HL-60 (cell line): ENCODE measurements around the gene MAP2K6.

ENCODE experiments used
- GABPA ChIP-seq: IDR thresholded peaks from 2 replicates; pipeline ENCODE4 v1.6.1; 2012; ENCODE audit warnings: low read depth
- POLR2AphosphoS5 ChIP-seq: IDR thresholded peaks from 2 replicates; pipeline ENCODE4 v1.6.1; 2012; ENCODE audit warnings: low read depth
- REST ChIP-seq: IDR thresholded peaks from 2 replicates; pipeline ENCODE4 v1.6.1; 2012; ENCODE audit warnings: low read depth; ENCODE audit not compliant: insufficient replicate concordance
- SPI1 ChIP-seq: IDR thresholded peaks from 2 replicates; pipeline ENCODE4 v1.6.1; 2012; ENCODE audit warnings: low read depth, mild to moderate bottlenecking, borderline replicate concordance
- TF ChIP-seq, protein P1 (sequence below): IDR thresholded peaks from one replicate; pipeline ENCODE4 v1.5.1; 2011; ENCODE audit warnings: low read length, control low read depth, inconsistent platforms; ENCODE audit not compliant: insufficient read depth

GRCh38 chr17:69578385-69578936 lies 164.0 kb downstream of the MAP2K6 start:
- TF ChIP-seq, protein P1, sequence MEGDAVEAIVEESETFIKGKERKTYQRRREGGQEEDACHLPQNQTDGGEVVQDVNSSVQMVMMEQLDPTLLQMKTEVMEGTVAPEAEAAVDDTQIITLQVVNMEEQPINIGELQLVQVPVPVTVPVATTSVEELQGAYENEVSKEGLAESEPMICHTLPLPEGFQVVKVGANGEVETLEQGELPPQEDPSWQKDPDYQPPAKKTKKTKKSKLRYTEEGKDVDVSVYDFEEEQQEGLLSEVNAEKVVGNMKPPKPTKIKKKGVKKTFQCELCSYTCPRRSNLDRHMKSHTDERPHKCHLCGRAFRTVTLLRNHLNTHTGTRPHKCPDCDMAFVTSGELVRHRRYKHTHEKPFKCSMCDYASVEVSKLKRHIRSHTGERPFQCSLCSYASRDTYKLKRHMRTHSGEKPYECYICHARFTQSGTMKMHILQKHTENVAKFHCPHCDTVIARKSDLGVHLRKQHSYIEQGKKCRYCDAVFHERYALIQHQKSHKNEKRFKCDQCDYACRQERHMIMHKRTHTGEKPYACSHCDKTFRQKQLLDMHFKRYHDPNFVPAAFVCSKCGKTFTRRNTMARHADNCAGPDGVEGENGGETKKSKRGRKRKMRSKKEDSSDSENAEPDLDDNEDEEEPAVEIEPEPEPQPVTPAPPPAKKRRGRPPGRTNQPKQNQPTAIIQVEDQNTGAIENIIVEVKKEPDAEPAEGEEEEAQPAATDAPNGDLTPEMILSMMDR: no peak
- TF ChIP-seq REST (no peak), GABPA (no peak), POLR2AphosphoS5 (no peak), SPI1 (no peak)
